ENCODE measurements around the gene PTBP2.

GRCh38 chr1:96782206-96782605 lies 60.6 kb downstream of the PTBP2 start:
- TF ChIP-seq CTCF (IDR thresholded peaks at IDR 0.05; ENCODE audit: low read depth, low read length) (no peak), EZH2phosphoT487 (IDR thresholded peaks at IDR 0.05; ENCODE audit: low read depth) (no peak)

Measured in OCI-LY3 (cell line).